ENCODE results near the gene MRPS2.

- TF ChIP-seq NR3C1 (CRISPR knock-in tag; conservative IDR thresholded peaks at IDR 0.05; ENCODE audit: low read depth) (no peak), TEAD4 (CRISPR knock-in tag; IDR thresholded peaks at IDR 0.05) (no peak), CTCF (IDR thresholded peaks at IDR 0.05) (no peak), CBFB (CRISPR knock-in tag; IDR thresholded peaks at IDR 0.05; ENCODE audit: low read depth) (no peak), ATF3 (CRISPR knock-in tag; conservative IDR thresholded peaks at IDR 0.05) (no peak), HMGXB4 (CRISPR knock-in tag; IDR thresholded peaks at IDR 0.05) (no peak), RELA (CRISPR knock-in tag; IDR thresholded peaks at IDR 0.05; ENCODE audit: borderline replicate concordance) (no peak), NFYB (CRISPR knock-in tag; conservative IDR thresholded peaks at IDR 0.05; ENCODE audit: low read depth) (no peak), IRF1 (CRISPR knock-in tag; IDR thresholded peaks at IDR 0.05) (no peak), CDX4 (CRISPR knock-in tag; IDR thresholded peaks at IDR 0.05; ENCODE audit: borderline replicate concordance) (no peak), SMAD4 (CRISPR knock-in tag; IDR thresholded peaks at IDR 0.05) (no peak)
Measured at GRCh38 chr9:135473972-135474543, 26.4 kb upstream of the MRPS2 start.

All from WTC11 (cell line).